ENCODE results near the gene FPGS. TPM values are rescaled to one million over a fixed set of nuclear protein-coding genes. Genes with fewer than 3 reads are reported as not detected.
A peak's percentile ranks its signal among the peaks of the same experiment; 100 is the strongest.

FPGS gene
- total and polyA plus RNA-seq, 2 of the 4 experiments (the other 2 are of a cell fraction) = 43.9 to 75.7 TPM

GRCh38 chr9:127796225-127796813 lies 6.4 kb upstream of the FPGS start:
- Histone ChIP-seq H2AK5ac (ENCODE audit: low read depth, low read length) (no peak overlapping the region), H3K4me1 (ENCODE audit: control insufficient read depth, insufficient read depth, low read length) (peaks cover 16% of the 10 kb centered on the region), H3K4me2 (ENCODE audit: low read depth, low read length) (no peak overlapping the region), H2BK20ac (ENCODE audit: low read depth, low read length) (no peak overlapping the region), H3K23ac (ENCODE audit: low read depth, low read length) (peak overlapping the region; percentile 29; the same call in 1 of the 2 replicates), H2BK15ac (ENCODE audit: low read depth, low read length) (no peak overlapping the region), H4K91ac (ENCODE audit: insufficient read depth, low read depth, low read length) (no peak overlapping the region), H3K14ac (replicated peaks; ENCODE audit: low read depth, low read length) (no peak overlapping the region), H2BK120ac (ENCODE audit: low read depth, low read length) (no peak overlapping the region), H3K79me1 (ENCODE audit: low read depth in 1 of 2, low read length in 2 of 2) (peaks cover 6 to 34% of the 10 kb centered on the region in 2 experiments; a peak in 2 of 4 replicates), H3K27ac (ENCODE audit: insufficient read depth, low read length) (no peak overlapping the region), H3K27me3 (ENCODE audit: control insufficient read depth, insufficient read depth, low read length) (no peaks in the 10 kb centered on the region), H2BK5ac (ENCODE audit: low read depth, low read length, poor library complexity, severe bottlenecking) (no peak overlapping the region), H2AFZ (replicated peaks; ENCODE audit: low read length, poor library complexity) (no peak overlapping the region), H3K9me1 (ENCODE audit: insufficient read depth, low read length) (peaks cover 19% of the 10 kb centered on the region), H3K4ac (ENCODE audit: low read depth, low read length) (no peak overlapping the region), H3K36me3 (ENCODE audit: control insufficient read depth, insufficient read depth, low read length) (peaks cover 12% of the 10 kb centered on the region), H4K5ac (ENCODE audit: low read depth, low read length) (no peak overlapping the region), H3K4me3 (ENCODE audit: insufficient read depth, low read depth, low read length) (no peak overlapping the region), H3K9ac (ENCODE audit: low read depth, low read length) (no peak overlapping the region), H2AK9ac (replicated peaks; ENCODE audit: low read depth, low read length, poor library complexity) (no peak overlapping the region), H4K20me1 (ENCODE audit: insufficient read depth, low read length) (peaks cover 28% of the 10 kb centered on the region), H3K18ac (ENCODE audit: low read depth, low read length) (no peak overlapping the region), H3K56ac (ENCODE audit: extremely low read depth, insufficient read depth, low read length) (no peak overlapping the region), H3K9me3 (ENCODE audit: control insufficient read depth, insufficient read depth, low read length) (no peaks in the 10 kb centered on the region), H4K8ac (ENCODE audit: low read depth in 2 of 2, low read length in 2 of 2) (no peak overlapping the region)
- ChIA-PET POLR2A (ENCODE audit: unreplicated experiment) (interaction anchor here (0.6 kb wide), 2 partner anchors 57 to 74 kb away, joined by 3 read pairs; no protein-coding TSS in a partner anchor), CTCF (no interaction called here)
- TF ChIP-seq BHLHE40 (IDR thresholded peaks at IDR 0.05; ENCODE audit: low read depth, low read length) (no peak), POLR2A (IDR thresholded peaks at IDR 0.05; ENCODE audit: low read depth, low read length) (no peak), MAFK (IDR thresholded peaks at IDR 0.05; ENCODE audit: low read depth, low read length) (no peak), NFE2L2 (IDR thresholded peaks at IDR 0.05; ENCODE audit: low read depth, low read length) (no peak), FOS (IDR thresholded peaks at IDR 0.05; ENCODE audit: low read depth, low read length) (no peak), MXI1 (IDR thresholded peaks at IDR 0.05; ENCODE audit: borderline replicate concordance, low read depth, low read length) (no peak)
- TF ChIP-seq, protein P1, sequence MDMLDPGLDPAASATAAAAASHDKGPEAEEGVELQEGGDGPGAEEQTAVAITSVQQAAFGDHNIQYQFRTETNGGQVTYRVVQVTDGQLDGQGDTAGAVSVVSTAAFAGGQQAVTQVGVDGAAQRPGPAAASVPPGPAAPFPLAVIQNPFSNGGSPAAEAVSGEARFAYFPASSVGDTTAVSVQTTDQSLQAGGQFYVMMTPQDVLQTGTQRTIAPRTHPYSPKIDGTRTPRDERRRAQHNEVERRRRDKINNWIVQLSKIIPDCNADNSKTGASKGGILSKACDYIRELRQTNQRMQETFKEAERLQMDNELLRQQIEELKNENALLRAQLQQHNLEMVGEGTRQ (IDR thresholded peaks at IDR 0.05; ENCODE audit: low read depth, low read length) = no peak
- BruUV-seq (replicated peaks) = no TSS peak
- in situ Hi-C loops (cut with MboI; ENCODE audit: low sequenced_read_pairs) (no loop called here), dilution Hi-C loops (cut with HindIII; ENCODE audit: low sequenced_read_pairs, unreplicated experiment) (no loop called here), intact Hi-C loops (cut with micrococcal nuclease) (no loop called here)
- 80% methylated on average over 1 of the region's 8 CpGs; no CpG with 5 or more reads in 1 of the 2 experiments for WGBS, 2 experiments (ENCODE audit: extremely low coverage in 2 of 2, insufficient read length in 1 of 2)
- peak; percentile 38 for DNase-seq
- ATAC-seq (ENCODE audit: low read depth) = peak; percentile 18
